ENCODE results near the gene ASS1. TPM values are rescaled to one million over a fixed set of nuclear protein-coding genes. Genes with fewer than 3 reads are reported as not detected.

ASS1 gene
- polyA plus RNA-seq, 2 of the 4 experiments (the other 2 are of a cell fraction) = 11.3 to 32.5 TPM

- Histone ChIP-seq H3K9me3 (no peaks in the 10 kb centered on the region; the same call in 2 of the 3 replicates), H3K4me3 (no peak overlapping the region), H3K4me2 (no peak overlapping the region), H3K4me1 (no peaks in the 10 kb centered on the region), H3K27ac (no peak overlapping the region)
- ChIA-PET POLR2A (no interaction called here), CTCF (interaction anchor here (1.3 kb wide), 1 partner anchor 170 kb away, joined by 3 read pairs; no protein-coding TSS in a partner anchor)
- ATAC-seq (no peak), DNase-seq (ENCODE audit: low read depth in 1 of 2, low spot score in 1 of 2) (no peak), FAIRE-seq (no peak)
- WGBS (ENCODE audit: missing lambda C conversion rate) = 63% methylated on average over 4 of the region's 4 CpGs
- TF ChIP-seq NR3C1 (IDR thresholded peaks at IDR 0.05) (no peak), HMGXB4 (CRISPR knock-in tag; IDR thresholded peaks at IDR 0.05; ENCODE audit: borderline replicate concordance) (no peak), PHF8 (IDR thresholded peaks at IDR 0.05; ENCODE audit: borderline replicate concordance, low read depth) (no peak), POLR2AphosphoS2 (conservative IDR thresholded peaks at IDR 0.05; ENCODE audit: low read length) (no peak), MAZ (IDR thresholded peaks at IDR 0.05; ENCODE audit: borderline replicate concordance, low read depth, low read length) (no peak), POLR2A (IDR thresholded peaks at IDR 0.05; ENCODE audit: low read length) (no peak), MAFK (IDR thresholded peaks at IDR 0.05; ENCODE audit: partially characterized antibody) (no peak), ZSCAN20 (CRISPR knock-in tag; IDR thresholded peaks at IDR 0.05) (no peak), JUN (IDR thresholded peaks at IDR 0.05) (no peak), KDM5A (IDR thresholded peaks at IDR 0.05) (no peak), CHD2 (IDR thresholded peaks at IDR 0.05; ENCODE audit: low read length, partially characterized antibody) (no peak), HES2 (IDR thresholded peaks at IDR 0.05) (no peak), CBX8 (IDR thresholded peaks at IDR 0.05) (no peak), EP300 (IDR thresholded peaks at IDR 0.05) (no peak), USF2 (IDR thresholded peaks at IDR 0.05) (no peak)
Observed at GRCh38 chr9:130512199-130512598, 67.4 kb downstream of the ASS1 start.

- H3K9me3 ChIP-seq = no peaks in the 10 kb centered on the region; the same call in 2 of the 3 replicates
- no peak overlapping the region for H3K4me3 ChIP-seq
- WGBS (ENCODE audit: missing lambda C conversion rate) = 7% methylated on average over 1 of the region's 1 CpG
- H3K4me2 ChIP-seq = no peak overlapping the region
- no peaks in the 10 kb centered on the region for H3K4me1 ChIP-seq
- ChIA-PET CTCF (no interaction called here), POLR2A (no interaction called here)
- no peak for ATAC-seq
- no peak for DNase-seq (ENCODE audit: low read depth in 1 of 2, low spot score in 1 of 2)
- TF ChIP-seq NFE2L2 (conservative IDR thresholded peaks at IDR 0.05; ENCODE audit: low read length) (no peak), ESRRA (IDR thresholded peaks at IDR 0.05; ENCODE audit: borderline replicate concordance, low read length) (no peak), NPAS2 (CRISPR knock-in tag; IDR thresholded peaks at IDR 0.05; ENCODE audit: borderline replicate concordance) (no peak)
- FAIRE-seq = no peak
- no peak overlapping the region for H3K27ac ChIP-seq
Observed at GRCh38 chr9:130513078-130513477, 68.3 kb downstream of the ASS1 start.

GRCh38 chr9:130518233-130518632 lies 73.5 kb downstream of the ASS1 start:
- TF ChIP-seq CBX2 (IDR thresholded peaks at IDR 0.05; ENCODE audit: borderline replicate concordance, low read depth) (no peak), RARB (CRISPR knock-in tag; IDR thresholded peaks at IDR 0.05) (no peak), GATA3 (IDR thresholded peaks at IDR 0.05; ENCODE audit: borderline replicate concordance) (no peak), POLR2A (IDR thresholded peaks at IDR 0.05; ENCODE audit: low read length) (no peak), CHD4 (IDR thresholded peaks at IDR 0.05; ENCODE audit: borderline replicate concordance) (no peak), MAZ (IDR thresholded peaks at IDR 0.05; ENCODE audit: borderline replicate concordance, low read depth, low read length) (no peak), EP300 (IDR thresholded peaks at IDR 0.05) (no peak), TP53 (CRISPR knock-in tag; IDR thresholded peaks at IDR 0.05) (no peak), ELK1 (IDR thresholded peaks at IDR 0.05; ENCODE audit: low read depth, low read length) (no peak)
- no peak overlapping the region for H3K4me2 ChIP-seq
- no peak for FAIRE-seq
- no peak overlapping the region for H3K27ac ChIP-seq
- H3K4me1 ChIP-seq = no peaks in the 10 kb centered on the region
- no peak for DNase-seq (ENCODE audit: low read depth in 1 of 2, low spot score in 1 of 2)
- CTCF ChIA-PET = interaction anchor here (0.6 to 1.9 kb wide), 9 partner anchors 13 to 164 kb away, joined by 3 to 7 read pairs (median 3); no protein-coding TSS in a partner anchor
- no peak for ATAC-seq
- POLR2A ChIA-PET = no interaction called here
- no peak overlapping the region for H3K4me3 ChIP-seq
- 69% methylated on average over 4 of the region's 4 CpGs for WGBS (ENCODE audit: missing lambda C conversion rate)
- H3K9me3 ChIP-seq = no peaks in the 10 kb centered on the region

Data from A549 (cell line).